NB4 (cell line): Measurements from ENCODE around the gene MEF2D.

Experiments
- DNase-seq: peaks from one replicate; pipeline ENCODE4 v3.0.0; 2010; ENCODE audit warnings: low read depth
- H3K4me3 ChIP-seq: one replicate; pipeline ENCODE4 v1.5.1; 2011; ENCODE audit warnings: mild to moderate bottlenecking, low read depth, low read length, moderate library complexity
- MAX ChIP-seq: IDR thresholded peaks from 2 replicates; pipeline ENCODE4 v1.6.1; 2011; ENCODE audit warnings: low read depth, low read length
- MYC ChIP-seq: IDR thresholded peaks from 2 replicates; pipeline ENCODE4 v1.6.1; 2011; ENCODE audit warnings: low read depth, low read length
- POLR2A ChIP-seq: IDR thresholded peaks from 2 replicates; pipeline ENCODE4 v1.6.1; 2011; ENCODE audit warnings: mild to moderate bottlenecking; ENCODE audit not compliant: insufficient read length; ENCODE audit errors: extremely low read depth
- TF ChIP-seq, protein P1 (sequence below): IDR thresholded peaks from one replicate; pipeline ENCODE4 v1.5.1; 2012; ENCODE audit warnings: low read depth, low read length

The MEF2D gene

GRCh38 chr1:156502391-156502893, 1.9 kb upstream of the MEF2D start:
- no peak for DNase-seq
- H3K4me3 ChIP-seq = peak overlapping the region; percentile 39
- TF ChIP-seq MAX = no peak
- no peak for TF ChIP-seq MYC
- TF ChIP-seq, protein P1, sequence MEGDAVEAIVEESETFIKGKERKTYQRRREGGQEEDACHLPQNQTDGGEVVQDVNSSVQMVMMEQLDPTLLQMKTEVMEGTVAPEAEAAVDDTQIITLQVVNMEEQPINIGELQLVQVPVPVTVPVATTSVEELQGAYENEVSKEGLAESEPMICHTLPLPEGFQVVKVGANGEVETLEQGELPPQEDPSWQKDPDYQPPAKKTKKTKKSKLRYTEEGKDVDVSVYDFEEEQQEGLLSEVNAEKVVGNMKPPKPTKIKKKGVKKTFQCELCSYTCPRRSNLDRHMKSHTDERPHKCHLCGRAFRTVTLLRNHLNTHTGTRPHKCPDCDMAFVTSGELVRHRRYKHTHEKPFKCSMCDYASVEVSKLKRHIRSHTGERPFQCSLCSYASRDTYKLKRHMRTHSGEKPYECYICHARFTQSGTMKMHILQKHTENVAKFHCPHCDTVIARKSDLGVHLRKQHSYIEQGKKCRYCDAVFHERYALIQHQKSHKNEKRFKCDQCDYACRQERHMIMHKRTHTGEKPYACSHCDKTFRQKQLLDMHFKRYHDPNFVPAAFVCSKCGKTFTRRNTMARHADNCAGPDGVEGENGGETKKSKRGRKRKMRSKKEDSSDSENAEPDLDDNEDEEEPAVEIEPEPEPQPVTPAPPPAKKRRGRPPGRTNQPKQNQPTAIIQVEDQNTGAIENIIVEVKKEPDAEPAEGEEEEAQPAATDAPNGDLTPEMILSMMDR = no peak
- no peak for TF ChIP-seq POLR2A

- H3K4me3 ChIP-seq = peak overlapping the region; percentile 92
- DNase-seq = peak; percentile 96
- TF ChIP-seq MYC = peak; percentile 82; the same call in 1 of the 2 replicates
- peak; percentile 84 for TF ChIP-seq MAX
- TF ChIP-seq, protein P1 = peak; percentile 38
- peak; percentile 19 for TF ChIP-seq POLR2A
Observed at GRCh38 chr1:156500793-156501506, 375 bp upstream of the MEF2D start.

GRCh38 chr1:156499842-156500542, 583 bp downstream of the MEF2D start:
- peak overlapping the region; percentile 92 for H3K4me3 ChIP-seq
- TF ChIP-seq, protein P1 = no peak
- TF ChIP-seq MAX (0 out of 2 replicates have a peak, but pooled peaks have one; percentile 23), MYC (no peak), POLR2A (peak; percentile 15)
- DNase-seq = peak; percentile 62

DNA sequence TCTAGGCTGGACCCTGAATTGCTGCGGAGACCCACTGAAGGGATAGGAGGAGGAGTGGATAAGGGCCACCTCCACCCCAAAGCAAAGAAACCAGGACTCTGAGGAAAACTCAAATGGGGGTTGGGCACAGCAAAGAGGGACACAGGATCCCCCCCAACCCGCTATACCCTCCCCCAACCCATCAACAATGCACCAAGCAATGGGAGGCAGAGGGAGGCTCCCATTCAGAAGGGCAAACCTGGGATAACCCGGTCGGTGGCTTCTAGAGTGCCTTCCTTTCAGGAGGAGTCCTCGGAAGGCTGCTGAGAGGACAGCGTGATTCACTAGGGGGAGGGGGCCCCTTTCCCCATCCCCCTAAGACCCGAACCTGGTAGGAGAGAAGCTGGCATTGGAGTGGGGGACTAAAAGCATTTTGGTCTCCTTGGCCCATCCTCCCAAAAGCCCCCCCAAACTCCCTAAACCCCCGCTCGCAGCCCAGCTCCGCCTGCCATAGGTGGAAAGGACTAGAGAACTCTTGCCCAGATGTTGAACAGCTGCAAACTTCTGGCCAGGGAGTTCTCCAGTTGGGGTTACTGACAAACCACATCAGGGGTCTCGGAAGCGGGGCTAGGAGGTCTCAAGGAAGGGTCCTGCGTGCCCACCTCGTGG, 1.3 kb downstream of the MEF2D start:
- peak overlapping the region; percentile 92 for H3K4me3 ChIP-seq
- DNase-seq = no peak
- TF ChIP-seq MYC (no peak), POLR2A (no peak), MAX (no peak)
- TF ChIP-seq, protein P1 = no peak

GRCh38 chr1:156498432-156499193, 2.0 kb downstream of the MEF2D start:
- DNase-seq = peak; percentile 54
- TF ChIP-seq MAX = no peak
- TF ChIP-seq, protein P1 = no peak
- TF ChIP-seq POLR2A = no peak
- no peak for TF ChIP-seq MYC
- peak overlapping the region; percentile 92 for H3K4me3 ChIP-seq
